GM18508 (cell line): ENCODE data around the gene MC2R.

ENCODE experiments used
- ATAC-seq: cut with Tn5 transposase; IDR thresholded peaks from one replicate; pipeline ENCODE4 v1.9.1; 2021; ENCODE audit warnings: moderate number of reproducible peaks; ENCODE audit not compliant: insufficient read depth, unreplicated experiment

MC2R gene

DNA sequence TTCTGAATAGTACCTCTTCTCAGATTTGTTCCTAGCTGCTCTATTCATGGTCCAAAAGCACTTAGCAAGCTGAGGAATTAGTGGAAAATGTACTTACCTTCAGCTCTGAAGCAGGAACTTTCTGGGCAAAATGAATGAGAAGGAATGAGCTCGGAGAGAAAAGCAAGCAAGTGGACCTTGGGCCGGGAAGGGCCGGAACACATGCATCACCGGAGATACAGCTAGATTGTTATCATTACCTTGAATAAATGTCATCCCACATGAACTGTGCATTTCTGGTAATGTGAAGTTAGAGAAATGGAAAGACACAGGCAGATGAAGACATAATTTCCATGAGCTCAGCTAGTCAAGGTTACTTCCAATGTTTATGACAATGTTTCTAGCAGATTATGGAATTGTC lies at the start of gene MC2R:
Gene MC2R (minus strand): TSS at position 146 of the 400 bp plus-strand sequence. CDS start 30,018 bp downstream, outside the sequence.
- ATAC-seq: no peak

- ATAC-seq: no peak
Measured at GRCh38 chr18:13945811-13946210, 30.5 kb upstream of the MC2R start.

DNA sequence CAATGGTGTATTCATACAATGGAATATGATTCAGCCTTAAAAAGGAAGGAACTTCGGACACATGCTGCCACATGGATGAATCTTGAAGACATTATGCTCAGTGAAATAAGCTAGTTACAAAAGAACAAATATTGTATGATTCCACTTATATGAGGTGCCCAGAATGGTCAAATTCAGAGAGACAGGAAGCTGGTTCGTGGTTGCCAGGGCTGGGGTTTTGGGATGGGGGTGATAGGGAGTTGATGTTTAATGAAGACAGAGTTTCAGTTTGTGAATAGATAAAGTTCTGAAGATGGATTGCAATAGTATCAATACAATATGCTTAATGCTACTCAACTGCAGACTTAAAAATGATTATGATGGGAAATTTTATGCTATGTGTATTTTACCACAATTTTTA lies 28.0 kb upstream of the MC2R start:
- no peak for ATAC-seq

- no peak for ATAC-seq
Measured at GRCh38 chr18:13940326-13940725, 25.0 kb upstream of the MC2R start.

DNA sequence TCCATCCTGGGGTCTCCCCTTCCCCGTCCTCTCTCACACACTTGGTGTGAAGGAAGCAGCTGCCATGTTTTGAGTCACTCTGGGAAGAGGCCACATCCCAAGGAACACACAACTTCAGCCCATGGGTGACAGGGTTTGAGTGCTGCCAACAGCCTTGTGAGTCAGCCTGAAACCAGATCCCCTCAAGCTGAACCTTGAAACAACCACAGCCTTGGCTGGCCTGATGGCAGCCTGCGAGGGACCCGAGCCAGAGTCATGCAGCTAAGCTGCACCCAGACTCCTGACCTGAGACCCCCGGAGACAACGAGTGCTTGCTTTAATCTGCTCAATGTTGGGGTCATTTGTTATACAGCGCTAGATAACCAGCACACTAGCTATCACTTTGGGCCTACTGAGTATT lies 19.3 kb upstream of the MC2R start:
- no peak for ATAC-seq

DNA sequence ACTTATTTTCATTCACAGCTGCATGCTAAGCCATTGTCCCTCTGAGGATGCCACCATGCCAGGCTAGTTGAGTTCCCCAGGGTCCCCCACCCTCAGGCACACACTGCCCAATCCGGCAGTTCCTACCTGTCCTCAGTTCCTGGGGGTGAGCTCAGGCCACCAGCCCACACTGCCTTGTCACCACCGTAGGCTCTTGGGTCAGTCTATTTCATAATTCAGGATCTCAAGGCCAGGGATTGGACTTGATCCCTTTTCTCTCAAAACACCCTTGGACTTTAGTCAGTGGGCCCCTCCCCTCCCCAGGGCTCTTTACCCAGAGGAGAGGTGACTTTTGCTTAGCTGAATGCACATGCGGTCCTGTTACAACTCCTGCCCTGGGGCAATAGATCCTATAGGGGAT lies 18.7 kb upstream of the MC2R start:
- no peak for ATAC-seq

GRCh38 chr18:13932285-13933025 lies 17.1 kb upstream of the MC2R start:
- ATAC-seq: no peak

GRCh38 chr18:13930964-13931363 lies 15.6 kb upstream of the MC2R start:
- no peak for ATAC-seq

GRCh38 chr18:13923221-13923620 lies 7.9 kb upstream of the MC2R start:
- no peak for ATAC-seq

- ATAC-seq: no peak
Measured at GRCh38 chr18:13918898-13919297, 3.6 kb upstream of the MC2R start.

DNA sequence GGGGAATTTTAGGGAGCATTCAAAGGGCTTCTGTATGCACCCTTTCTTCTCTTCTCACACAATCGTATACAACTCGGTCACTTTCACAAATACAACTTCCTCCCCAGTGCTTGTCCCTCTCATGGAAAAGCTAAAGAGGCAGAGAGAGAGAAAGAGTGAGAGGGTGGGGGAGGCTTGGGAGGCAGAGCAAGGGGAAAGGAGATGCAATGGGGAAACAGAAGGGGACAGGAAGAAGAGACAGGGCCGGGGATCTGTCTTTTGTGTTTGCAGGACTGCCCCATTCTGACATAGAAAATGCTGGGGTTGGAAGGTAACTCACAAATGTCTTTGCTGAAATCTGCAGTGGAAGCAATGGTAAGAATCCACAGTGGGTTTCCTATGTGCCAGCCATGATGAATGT lies 2.1 kb upstream of the MC2R start:
- ATAC-seq: no peak

DNA sequence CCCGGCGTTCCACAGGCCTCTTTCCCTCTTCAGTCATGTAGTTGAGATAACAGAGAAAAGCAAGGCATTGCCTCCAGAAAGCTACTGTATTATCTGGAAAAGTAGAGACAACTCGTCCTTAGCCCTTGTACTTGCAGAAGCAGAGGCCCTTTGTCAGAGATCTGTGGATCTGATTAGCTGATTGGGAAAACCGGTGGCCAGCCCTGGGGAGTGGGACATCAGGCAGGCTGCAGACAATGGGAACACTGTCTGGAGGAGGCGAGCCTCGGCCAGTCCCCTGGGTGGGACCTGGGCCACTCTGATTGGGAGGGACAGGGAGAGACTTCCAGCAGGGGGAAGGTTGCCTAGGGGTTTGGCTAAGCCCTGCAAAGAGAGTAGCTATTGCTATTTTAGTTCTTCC lies 1.2 kb upstream of the MC2R start:
- ATAC-seq: no peak

DNA sequence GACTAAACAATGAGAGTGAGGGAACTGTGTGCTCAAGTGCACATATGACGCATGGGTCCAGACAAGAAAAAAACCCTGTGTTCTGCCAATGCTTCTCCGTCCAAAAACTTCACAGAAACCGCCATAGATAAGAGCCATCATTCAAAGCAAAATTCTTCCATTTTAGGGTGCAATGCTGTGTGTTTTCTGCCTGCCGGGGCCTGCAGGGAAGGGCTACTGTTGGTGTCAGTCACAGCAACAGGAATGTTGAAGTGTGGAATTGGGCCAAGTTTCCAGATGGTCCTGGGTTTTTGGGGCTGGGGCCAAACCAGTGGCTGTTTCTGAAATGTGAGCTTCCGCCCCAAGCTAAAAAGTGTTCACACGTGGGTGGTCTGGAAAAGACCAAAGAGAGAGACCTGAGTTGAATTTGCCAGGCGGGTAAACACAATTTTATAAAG lies 677 bp upstream of the MC2R start:
- no peak for ATAC-seq

DNA sequence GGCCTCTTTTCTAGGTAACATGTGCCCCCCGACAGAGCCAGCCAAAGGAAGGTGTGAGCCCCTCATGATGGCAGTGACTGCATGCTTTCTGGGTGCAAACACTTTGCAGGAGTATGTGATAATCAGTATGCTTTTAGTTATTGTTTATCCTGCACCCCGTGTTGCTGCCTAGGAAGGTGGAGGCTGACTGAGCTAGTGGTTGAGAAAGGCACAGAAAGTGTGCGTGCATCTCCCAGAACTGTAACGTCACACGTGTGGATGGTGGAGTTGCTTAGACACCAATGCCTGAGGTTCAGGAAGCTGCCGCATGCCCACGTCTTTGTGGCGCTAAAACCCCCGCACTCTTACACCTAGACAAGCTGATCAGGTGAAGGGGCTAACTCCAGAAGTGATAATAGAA lies 580 bp downstream of the MC2R start:
- no peak for ATAC-seq

GRCh38 chr18:13914170-13914569 lies 1.2 kb downstream of the MC2R start:
- no peak for ATAC-seq

GRCh38 chr18:13913205-13913604 lies 2.1 kb downstream of the MC2R start:
- ATAC-seq: no peak

GRCh38 chr18:13912601-13913000 lies 2.7 kb downstream of the MC2R start:
- ATAC-seq: no peak

DNA sequence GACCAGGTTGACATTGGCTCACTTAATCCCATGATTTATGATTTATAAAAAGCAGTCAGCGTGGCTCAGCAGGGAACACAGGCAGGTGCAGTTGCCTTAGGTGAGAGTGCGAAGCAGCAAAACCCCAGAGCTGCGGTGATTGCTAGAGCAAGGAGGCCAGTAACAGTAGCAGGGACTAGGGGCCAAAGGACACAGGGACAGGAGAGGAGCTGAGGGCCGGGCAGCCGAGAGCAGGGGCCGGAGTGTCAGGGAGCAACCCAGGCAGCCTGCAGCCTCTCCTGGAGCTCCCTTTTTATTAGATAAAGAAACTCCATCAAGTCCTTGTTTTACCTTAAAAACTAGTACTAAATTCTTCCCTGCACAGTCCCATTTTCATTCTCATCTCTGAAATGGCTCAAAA lies 4.3 kb downstream of the MC2R start:
- ATAC-seq: no peak

- no peak for ATAC-seq
Measured at GRCh38 chr18:13910501-13910900, 4.8 kb downstream of the MC2R start.

DNA sequence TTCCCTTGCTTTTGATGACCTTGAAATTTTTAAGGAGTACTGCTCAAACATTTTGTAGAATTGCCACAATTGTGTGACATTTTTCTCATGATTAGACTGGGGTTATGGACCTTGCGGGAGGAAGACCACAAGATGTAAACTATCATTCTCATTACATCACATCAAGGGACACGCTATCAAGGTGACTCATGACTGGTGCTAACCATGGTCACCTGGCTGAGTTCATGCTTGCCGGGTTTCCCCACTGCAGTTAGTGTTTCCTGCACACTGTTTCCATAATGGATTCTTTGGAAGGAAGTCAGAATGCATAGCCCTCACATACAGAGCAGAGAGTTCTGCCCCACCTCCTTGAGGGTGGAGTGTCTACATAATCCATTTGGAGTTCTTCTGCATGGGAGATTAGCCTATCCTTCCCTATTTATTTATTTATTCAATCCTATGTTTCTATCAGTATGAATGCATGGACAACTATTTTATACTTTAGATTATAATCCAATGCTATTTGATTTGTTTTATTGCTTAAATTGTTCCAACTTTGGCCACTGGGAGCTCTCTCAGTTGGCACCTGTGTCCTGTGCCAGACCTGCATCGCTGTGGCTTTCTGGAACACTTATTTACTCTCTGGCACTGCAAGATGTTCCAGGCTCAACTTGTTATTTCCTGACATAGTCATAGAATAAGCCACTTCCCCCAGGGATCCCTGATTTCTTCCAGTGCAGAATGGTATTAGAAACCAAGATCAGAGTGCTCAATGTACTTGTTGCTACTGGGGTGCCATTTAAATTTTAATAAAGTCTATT lies 6.0 kb downstream of the MC2R start:
- no peak for ATAC-seq

GRCh38 chr18:13900633-13901032 lies 14.7 kb downstream of the MC2R start:
- no peak for ATAC-seq
